HCT116 (cell line): Measurements from ENCODE around the gene RAB4A.

Experiments used
- CEBPB ChIP-seq: IDR thresholded peaks from 2 replicates; pipeline ENCODE4 v1.6.1; 2012; ENCODE audit warnings: low read depth
- CTCF ChIP-seq, 3 experiments: fragments of 200-600 bp in 1 of 3; sonication (generic) in 1 of 3; IDR thresholded peaks in 2 of 3; conservative IDR thresholded peaks in 1 of 3; 2 replicates each; pipeline ENCODE4 v1.5.1; 2012 to 2017; ENCODE audit warnings: low read depth in 2 of 3, low read length in 2 of 3, antibody characterized with exemption in 1 of 3, borderline replicate concordance in 1 of 3, control low read depth in 1 of 3, mild to moderate bottlenecking in 1 of 3, mixed read lengths in 1 of 3, mixed run types in 1 of 3, moderate library complexity in 1 of 3; ENCODE audit not compliant: insufficient read depth in 1 of 3
- EGR1 ChIP-seq: IDR thresholded peaks from 2 replicates; pipeline ENCODE4 v1.6.1; 2012; ENCODE audit warnings: low read depth
- EZH2 ChIP-seq: fragments of 200-600 bp; sonication (generic); IDR thresholded peaks from 2 replicates; pipeline ENCODE4 v1.6.1; 2017; ENCODE audit warnings: antibody characterized with exemption, mixed run types
- MAX ChIP-seq: IDR thresholded peaks from 2 replicates; pipeline ENCODE4 v1.6.1; 2012
- RAD21 ChIP-seq: IDR thresholded peaks from 2 replicates; pipeline ENCODE4 v1.6.1; 2012; ENCODE audit warnings: low read depth, mild to moderate bottlenecking
- SIN3A ChIP-seq: IDR thresholded peaks from 2 replicates; pipeline ENCODE4 v1.6.1; 2012; ENCODE audit warnings: low read depth
- ZFX ChIP-seq: fragments of 450-650 bp; IDR thresholded peaks from 2 replicates; pipeline ENCODE4 v1.6.1; 2017

GRCh38 chr1:229268505-229268904, 2.4 kb upstream of the RAB4A start:
- no peak for TF ChIP-seq CTCF (IDR thresholded peaks at IDR 0.05 in 2 of 3, conservative IDR thresholded peaks at IDR 0.05 in 1 of 3; ENCODE audit: borderline replicate concordance in 1 of 3, insufficient read depth in 1 of 3, low read depth in 2 of 3, low read length in 2 of 3)
- no peak for TF ChIP-seq MAX
- TF ChIP-seq CEBPB: no peak
- TF ChIP-seq RAD21: no peak
- no peak for TF ChIP-seq SIN3A
- TF ChIP-seq ZFX: no peak
- no peak for TF ChIP-seq EZH2
- TF ChIP-seq EGR1: no peak
